NCI-H460 (cell line): Measurements from ENCODE around the gene FTCD. TPM values are rescaled to one million over a fixed set of nuclear protein-coding genes. Genes with fewer than 3 reads are reported as not detected.

Source experiments
- DNase-seq: peaks from one replicate; pipeline ENCODE4 v3.0.0-alpha.2; 2016; ENCODE audit warnings: low read depth; ENCODE audit errors: extremely low read depth
- total RNA-seq: library from RNA; depleted of rRNA; stranded (reverse); fragments of >200 nt; shearing (Covaris generic); gene quantifications from 2 replicates; pipeline ENCODE4 v1.2.3, GENCODE V29; 2014

Gene FTCD
- total RNA-seq, 1 experiment from 2014 or later, result 0.22 TPM

- DNase-seq, result no peak
Observed at GRCh38 chr21:46125846-46126301, 29.5 kb downstream of the FTCD start.

DNA sequence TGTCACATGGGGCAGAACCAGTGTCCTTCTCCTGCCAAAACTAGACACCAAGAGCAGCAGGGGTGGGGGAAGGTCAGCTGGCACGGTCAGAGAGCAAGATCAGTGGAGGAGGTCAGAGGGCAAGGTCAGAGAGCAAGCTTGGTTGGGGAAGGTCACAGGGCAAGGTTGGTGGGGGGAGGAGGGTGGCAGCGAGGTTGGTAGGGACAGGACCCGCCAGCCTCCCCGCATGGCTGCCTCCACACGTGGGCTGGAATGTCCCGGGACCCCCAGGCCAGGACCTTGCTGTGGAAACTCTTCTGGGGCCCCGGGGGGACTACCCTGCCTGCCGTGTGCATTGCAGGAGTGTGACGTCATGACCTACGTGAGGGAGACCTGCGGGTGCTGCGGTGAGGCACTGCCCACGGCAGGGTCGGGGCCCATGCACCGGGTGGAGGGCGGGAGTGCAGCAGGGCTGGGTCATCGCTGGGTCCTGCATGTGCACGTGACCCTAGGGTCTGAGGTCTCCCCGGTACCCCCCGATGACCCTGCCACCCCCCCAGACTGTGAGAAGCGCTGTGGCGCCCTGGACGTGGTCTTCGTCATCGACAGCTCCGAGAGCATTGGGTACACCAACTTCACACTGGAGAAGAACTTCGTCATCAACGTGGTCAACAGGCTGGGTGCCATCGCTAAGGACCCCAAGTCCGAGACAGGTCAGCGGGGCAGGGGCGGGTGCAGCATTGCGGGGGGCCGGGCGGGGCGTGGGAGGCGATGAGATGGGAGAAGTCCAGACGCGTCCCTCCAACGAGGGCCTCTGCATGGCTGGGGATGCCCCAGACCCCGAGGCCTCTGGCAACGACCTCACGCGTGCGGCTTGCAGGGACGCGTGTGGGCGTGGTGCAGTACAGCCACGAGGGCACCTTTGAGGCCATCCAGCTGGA lies 30.2 kb downstream of the FTCD start:
- no peak for DNase-seq

- DNase-seq, result no peak
Observed at GRCh38 chr21:46124083-46124925, 31.1 kb downstream of the FTCD start.

- no peak for DNase-seq
Observed at GRCh38 chr21:46122758-46123683, 32.4 kb downstream of the FTCD start.

- DNase-seq, result no peak
Observed at GRCh38 chr21:46122237-46122671, 33.1 kb downstream of the FTCD start.

GRCh38 chr21:46121286-46122221 lies 33.8 kb downstream of the FTCD start:
- DNase-seq, result no peak

- DNase-seq, result no peak
Observed at GRCh38 chr21:46120301-46121285, 34.8 kb downstream of the FTCD start.

DNA sequence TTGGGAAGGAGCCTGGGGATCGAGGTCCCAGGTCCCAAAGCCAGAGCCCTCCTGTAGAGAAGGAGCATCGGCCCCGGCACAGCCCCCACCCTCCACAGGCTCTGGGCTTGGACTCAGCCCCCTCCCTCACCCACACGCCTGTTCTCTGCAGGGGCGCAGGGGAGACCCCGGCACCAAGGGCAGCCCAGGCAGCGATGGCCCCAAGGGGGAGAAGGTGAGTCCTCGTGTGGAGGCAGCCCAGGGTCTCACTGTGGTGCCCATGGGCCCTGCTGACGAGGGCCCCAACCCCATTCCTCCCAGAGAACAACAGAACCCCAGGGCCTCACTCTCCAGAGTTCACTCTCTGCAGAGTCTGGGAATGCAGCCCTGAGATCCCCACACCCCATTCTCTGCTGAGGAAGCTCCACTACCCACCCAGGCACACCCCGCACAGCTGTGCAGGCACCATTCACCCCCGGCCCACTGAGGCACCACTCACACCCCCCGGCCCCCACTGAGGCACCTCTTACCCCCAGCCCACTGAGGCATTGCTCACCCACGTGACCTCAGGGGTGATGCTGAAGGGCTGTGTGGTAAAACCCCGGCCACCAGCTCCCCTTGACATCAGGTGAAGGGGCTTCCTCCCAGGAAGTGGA lies 35.6 kb downstream of the FTCD start:
- no peak for DNase-seq

DNA sequence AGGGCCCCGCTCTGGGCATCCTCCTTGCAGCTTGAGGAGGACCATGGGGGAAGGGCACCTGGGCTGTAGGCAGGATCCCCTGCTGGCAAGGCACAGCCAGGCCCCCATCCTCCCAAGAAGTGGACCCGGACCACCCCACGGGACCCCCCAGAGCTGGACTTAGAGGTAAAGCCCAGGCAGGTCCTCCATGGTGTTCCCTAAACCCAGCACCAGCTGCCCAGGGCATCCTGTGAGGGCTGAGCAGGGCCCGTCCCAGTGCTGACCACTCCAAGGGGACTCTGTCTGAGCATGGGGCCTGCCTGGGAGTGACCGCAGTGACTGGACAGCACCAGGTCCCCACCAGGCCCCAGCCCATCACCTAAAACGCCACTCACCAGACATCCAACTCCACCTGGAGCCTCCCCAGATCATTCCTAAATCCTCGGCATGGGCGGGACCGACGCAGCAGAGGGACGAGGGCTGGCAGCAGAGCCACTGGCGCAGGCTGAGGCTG lies 36.2 kb downstream of the FTCD start:
- DNase-seq, result no peak

DNA sequence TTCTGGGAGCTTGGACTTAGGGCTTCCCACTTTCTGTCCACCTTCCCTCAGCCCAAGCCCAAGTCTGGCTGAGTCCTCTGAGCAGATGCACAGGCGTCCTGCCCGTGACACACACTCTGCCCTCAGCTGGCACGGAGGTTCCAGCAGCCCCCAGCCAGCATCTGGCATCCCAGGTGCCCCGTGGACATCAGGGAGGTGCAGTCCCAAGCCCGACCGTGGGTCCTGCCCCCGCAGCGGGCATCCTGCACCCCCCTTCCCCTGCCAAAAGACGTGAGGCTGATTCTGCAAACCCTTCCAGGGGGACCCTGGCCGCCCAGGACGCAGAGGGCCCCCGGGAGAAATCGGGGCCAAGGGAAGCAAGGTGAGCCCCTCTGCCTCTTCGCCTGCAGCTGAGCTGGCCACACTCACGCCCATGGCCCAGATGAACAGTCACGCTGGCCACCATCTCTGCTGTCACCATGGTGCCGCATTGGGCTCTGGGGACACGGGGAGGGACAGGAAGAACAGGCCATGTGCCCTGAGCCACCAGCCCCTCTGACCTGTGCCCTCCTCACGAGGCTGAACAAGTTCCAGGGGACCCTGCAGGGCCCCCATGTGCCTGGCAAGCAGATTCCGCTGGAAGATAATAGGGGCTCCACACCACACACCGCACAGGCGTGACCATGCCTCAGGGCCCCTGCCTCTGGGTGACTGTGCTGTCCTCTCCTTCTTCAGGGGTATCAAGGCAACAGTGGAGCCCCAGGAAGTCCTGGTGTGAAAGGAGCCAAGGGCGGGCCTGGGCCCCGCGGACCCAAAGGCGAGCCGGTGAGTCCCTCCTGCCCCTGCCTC lies 36.8 kb downstream of the FTCD start:
- DNase-seq, result no peak

DNA sequence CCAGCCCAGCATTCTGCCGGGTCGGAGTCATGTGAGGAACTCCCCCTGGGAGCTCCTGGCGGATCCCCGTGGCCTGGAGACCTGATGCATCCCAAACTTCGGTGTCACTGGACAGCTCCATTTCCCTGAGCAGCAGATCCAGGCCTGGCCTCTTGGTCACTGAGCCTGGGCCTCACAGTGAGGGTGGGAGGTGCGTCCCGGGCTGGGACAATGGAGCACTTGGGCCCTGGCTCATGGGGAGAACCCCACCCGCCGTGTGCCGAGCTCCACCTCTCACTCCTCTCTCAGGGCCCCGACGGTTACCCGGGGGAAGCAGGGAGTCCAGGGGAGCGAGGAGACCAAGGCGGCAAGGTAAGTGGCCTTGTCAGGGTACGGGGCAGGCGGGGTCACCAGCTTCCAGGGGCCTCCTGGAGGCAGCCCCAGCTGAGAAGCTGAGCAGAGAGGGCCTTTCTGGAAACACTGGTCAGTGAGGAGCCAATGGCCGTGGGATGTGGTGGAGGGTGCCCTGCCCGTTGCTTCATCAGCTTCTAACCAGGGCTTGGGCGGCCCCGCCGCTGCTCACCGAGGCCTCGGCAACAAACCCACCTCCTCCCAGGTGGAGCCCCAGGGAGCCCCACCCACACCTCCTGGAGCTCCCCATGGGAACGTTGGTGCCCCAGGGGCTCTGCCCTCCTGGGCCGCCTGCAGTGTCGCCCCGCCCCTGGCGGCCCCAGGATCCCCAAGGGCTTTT lies 37.6 kb downstream of the FTCD start:
- DNase-seq, result no peak

GRCh38 chr21:46116776-46117585 lies 38.4 kb downstream of the FTCD start:
- DNase-seq, result no peak

DNA sequence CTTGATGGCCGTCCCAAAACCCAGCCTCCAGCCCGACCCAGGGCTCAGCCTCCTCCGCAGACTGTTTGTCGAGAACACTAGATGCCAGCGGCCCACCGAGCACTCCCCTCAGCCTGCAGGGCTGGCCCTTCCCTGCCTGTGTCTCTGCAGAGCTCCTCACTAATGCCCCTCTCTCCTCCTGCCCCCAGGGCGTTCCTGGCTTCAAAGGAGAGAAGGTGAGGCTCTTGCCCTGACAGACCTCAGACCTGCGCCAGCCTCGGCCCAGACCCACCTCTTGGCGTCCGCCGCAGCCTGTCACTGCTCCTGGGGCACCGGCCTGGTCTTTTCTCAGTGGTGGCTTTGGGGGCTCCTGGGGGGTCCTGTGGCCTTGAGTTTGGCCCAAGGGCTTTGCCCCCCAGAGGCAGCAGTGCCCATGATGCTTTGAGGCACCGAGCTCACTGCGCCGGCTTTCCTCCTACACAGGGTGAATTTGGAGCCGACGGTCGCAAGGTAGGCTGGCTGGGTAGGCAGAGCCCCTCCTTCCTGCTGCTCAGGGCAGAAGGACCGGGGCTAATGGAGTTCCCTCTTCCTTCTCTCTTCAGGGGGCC lies 39.1 kb downstream of the FTCD start:
- no peak for DNase-seq

DNA sequence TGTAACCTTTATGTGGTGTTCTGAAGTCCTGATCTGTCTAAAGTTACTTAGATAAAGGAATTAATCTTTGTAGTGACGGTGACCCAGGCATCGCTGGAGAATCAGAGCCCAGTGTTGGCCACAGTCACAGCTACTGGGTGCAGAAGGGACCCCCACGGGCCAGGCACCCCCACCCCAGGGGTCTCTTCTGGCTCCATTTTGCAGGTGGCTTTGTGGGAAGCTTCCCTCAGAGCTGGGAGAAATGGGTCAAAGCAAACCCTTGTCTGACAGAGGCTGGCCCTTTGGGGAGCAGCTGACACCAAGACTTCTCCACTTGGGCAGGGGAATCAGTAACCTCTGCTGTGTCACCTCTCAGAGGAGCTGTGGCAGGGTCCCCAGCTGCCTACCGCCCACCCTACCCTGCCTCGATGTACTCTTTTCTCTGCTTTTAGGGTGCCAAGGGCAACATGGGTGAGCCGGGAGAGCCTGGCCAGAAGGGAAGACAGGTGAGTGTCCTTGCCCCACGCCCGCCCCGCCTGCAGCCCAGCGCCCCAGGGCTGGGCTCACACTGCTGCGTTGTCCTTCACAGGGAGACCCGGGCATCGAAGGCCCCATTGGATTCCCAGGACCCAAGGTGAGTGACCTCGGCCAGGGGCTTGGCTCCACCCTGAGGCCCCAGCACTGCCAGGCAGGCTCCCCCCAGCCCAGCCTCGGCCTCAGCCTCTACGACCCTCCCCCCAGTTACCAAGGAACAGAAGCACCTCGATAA lies 39.8 kb downstream of the FTCD start:
- DNase-seq, result no peak
